Measurements from ENCODE around the gene CLCNKB.
"Not testable (repeated sequence)": the region's sequence is repeated elsewhere in the genome, so short reads cannot be mapped to it uniquely, and the experiment has no call there.

The CLCNKB gene

GRCh38 chr1:16015491-16015890 lies 28.1 kb upstream of the CLCNKB start:
- no peak for ATAC-seq

DNA sequence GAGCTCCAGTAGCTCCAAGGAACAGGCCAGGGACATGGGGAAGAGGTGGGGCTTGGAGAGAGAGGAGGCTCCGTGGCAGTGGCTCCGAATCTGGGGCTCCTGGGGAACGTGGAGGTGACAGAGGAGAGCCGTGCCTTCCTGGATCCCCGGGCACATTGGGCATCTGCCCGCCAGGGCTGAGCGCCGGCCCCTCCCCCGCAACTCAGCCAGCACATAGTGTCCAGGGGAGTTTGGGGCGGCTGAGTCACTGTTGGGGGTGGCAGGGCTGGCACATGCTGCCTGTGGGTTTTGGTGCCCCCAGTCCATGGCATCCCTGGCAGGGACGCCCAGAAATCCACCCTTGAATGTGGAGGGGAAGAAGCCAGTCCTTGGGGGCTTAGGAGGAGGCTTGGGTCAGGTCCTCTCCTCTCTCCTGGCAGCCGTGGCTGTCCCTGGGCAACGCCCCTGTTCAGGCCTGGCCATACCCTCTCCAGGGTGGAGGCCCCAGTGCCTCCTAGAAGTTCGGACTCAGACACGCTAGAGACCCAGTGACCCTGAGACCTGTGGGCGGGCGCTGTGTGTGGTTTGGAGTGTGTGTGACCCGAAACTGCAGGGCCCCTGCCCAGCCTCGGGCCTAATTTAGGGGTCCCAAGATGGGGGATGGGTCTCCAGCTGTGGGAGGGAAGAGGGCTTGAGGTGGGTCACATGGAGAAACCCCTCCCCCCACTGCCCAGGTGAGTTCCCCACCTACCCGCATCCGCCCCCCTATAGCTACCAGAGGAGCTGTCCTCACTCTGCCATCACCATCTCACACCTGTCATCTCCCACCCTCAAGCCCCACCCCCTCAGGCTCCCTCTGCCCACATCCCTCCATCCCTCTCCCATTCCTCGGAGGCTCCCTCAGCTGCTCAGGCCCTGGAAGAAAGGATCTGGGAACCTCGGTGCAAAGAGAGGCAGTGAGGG lies 27.4 kb upstream of the CLCNKB start:
- no peak for ATAC-seq

DNA sequence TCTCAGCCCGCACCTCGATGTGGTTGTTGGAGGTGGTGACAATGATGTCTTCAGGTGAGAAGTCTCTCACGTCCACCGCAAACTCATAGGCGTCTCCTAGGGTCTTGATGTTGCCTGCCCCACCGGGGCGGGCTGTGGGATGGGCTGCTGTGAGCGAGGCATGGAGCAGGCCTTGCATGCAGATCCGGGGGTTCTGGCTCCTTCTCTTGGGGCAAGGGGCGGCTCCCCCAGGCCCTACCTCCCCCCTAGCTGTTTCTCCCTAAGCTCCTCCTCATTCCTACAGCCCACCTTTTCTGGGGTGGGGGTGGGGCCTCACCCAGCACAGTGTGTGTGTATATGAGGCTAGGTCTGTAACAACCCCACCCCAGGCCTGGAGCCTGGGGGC lies 26.5 kb upstream of the CLCNKB start:
- no peak for ATAC-seq

DNA sequence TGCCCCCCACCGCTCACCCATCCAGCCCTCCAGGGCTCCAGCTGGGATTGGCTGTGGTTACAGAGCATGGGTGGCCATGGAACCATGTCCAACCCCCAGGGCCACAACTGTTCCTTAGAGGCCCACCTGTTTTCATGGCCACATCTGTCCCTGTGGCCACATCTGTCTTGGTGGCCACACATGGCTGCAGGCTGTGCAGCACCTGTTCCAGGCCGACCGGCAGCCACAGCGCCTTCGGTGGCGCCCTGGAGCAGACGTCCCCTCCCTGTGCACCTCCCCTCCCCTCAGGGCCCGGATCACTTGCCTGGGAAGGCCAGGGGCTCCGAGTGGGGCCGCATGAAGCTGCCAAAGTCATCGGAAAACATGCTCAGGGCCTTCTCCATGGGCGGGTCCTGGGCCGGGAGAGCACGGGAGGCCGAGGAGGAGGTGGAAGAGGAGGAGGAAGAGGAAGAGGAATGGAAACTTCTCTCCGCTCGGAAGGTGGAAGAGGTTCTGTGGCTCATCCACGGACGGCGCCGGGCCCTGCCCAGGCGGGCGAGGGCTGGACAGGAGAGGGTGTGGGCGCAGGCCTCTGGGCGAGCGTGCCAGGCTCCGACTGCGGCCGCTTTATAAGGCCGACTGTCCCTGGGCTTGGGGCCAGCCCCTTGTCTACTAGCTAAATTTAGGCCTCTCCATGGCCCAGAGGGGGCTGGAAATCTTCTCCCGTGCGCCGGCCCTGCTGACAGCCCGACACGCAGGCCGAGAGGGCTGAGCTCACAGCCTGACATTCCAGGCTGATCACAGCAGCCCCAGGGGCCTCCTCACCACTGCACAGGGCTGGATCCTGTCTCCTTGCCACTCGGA lies 25.9 kb upstream of the CLCNKB start, which contains the start of gene HSPB7:
HSPB7 (minus strand) TSS at position 583 of the 843 bp plus-strand sequence; CDS start at position 503, 80 bp downstream.
- ATAC-seq: no peak

- no peak for ATAC-seq
Measured at GRCh38 chr1:16018308-16018707, 25.3 kb upstream of the CLCNKB start.

DNA sequence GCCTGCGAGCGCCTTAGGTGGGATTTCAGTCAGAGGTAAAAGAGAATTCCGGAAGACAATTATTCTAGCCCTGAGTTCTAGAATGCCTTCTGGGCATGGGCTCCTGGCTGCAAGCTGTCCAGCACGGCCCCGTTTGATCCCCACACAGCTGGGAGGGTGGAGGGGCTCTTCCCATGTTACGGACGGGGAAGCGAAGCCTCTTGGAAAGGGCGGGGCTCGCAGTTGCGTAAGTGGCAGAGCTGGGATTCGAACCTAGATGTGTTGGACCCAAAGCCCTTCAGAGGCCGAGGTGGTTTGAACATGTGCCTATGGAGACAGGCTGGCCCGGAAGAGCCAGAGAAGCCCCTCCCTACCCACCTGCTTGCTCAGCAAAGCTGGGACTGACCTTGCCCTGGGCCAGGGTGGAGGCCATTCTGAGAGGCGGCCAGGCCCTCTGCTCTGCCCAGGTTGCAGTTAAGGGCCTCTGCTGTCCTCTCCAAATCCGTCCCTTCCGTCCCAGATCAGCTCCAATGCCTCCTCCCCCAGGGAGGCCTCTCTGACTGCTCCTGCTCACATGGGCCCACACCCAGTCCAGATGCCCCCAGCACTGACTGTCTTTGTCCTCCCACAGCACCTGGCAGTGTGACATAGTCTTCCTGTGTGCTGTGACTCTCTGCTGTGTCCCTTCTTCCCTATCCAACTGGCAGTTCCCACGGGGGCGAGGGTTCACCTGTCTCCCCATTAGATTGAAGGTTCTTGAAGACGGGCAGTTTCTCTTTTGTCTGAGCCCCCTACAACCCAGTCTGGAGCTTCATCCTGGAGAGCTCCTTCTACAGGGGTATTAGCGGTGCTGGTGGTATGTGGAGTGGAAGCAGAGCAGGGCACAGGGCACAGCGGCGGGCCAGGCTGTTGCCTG lies 24.6 kb upstream of the CLCNKB start:
- ATAC-seq: no peak

DNA sequence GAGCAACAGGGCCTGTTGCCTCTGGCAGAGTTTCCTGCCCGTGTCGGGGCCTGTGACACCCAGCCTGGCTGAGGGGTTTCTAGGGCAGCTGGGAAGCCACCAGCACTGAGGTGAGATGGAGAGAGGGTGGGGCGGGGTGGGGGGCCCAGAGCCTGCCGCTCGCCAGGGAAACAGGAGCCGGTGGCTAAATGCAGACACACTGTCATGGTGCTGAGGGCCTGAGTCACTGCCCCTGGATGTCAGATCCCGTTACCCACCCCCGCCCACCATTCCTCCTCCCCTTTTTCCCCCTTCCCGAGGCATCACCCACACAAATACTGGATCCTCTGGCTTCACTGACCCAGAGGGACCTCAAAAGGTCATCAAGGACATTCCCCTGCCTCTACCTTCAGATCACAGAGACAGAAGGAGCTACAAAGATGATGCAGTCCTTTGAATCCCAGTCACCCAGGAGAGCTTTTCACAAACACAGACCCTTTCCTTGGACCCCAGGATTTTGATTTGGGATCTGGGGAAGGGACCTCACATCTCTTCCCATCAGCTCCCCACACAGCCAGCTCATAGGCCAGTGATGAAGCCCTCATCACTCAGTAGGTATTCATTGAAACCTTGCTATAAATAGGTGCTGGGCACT lies 23.8 kb upstream of the CLCNKB start:
- no peak for ATAC-seq

- ATAC-seq: no peak
Measured at GRCh38 chr1:16020325-16020724, 23.3 kb upstream of the CLCNKB start.

GRCh38 chr1:16020878-16021277 lies 22.7 kb upstream of the CLCNKB start:
- ATAC-seq: not testable (repeated sequence)

DNA sequence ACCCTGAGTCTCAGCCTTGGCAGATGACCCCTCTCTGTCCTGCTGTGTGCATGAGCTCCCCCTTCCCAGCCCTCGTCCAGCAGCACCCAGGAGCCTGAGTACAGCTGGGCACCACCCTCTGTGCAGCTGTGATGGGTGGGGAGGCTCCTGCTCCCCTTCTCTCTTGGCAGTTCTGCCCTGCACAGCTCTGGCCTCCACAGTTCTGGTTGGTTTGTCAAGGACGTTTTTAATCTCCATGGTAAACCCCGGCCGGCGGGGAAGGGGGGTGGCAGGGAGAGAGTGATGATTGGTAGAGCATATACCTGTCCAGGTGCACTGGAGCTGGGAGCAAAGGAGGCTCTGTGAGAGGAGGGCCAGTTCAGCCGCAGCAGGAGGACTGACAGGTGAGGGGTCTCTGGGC lies 21.9 kb upstream of the CLCNKB start, which contains the start of gene CLCNKA:
CLCNKA (plus strand) TSS at position 356 of the 400 bp plus-strand sequence. CDS start 584 bp downstream, outside the sequence.
- no peak for ATAC-seq

DNA sequence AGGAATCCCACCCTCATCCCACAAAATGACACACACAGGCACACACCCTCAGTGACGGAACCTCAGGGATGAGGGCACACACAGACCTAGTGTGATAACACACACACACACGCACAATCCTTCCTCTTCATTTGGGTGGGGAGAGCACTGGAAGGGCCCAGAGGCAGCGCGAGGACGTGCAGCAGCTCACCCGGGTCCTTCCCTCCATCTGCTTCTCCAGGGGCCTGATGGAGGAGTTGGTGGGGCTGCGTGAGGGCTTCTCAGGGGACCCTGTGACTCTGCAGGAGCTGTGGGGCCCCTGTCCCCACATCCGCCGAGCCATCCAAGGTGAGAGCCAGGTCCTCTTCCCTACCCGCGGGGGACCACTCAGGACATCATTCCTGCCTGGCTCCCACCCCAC lies 21.2 kb upstream of the CLCNKB start:
- ATAC-seq: no peak

DNA sequence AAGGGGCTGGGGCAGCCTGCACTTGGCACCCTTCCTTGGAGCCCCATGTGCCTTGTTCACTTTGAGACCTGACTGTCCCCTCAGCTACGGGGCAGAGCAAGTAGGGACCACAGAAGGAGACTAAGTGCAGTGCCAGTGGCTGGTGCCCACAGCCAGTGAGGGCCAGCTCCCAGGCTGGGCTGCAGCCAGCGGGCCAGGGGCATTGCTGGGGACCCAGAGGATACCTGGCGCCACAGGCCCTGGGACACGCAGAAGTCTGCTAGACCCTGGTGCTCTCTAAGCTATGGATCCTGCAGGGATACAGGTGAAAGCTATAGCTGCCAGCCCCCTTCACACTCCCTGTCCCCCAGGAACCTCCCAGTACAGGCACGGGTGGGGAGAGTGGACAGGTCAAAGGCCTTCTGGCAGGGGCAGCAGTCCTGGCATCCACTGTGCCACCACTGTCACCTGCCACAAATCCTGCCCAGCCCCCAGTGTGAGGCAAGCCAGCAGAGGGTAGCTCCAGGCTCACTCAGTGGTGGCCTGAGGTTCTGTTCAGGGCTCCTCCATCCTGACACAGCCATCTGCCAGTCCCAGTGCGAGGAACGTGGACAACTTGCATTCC lies 20.4 kb upstream of the CLCNKB start:
- no peak for ATAC-seq

DNA sequence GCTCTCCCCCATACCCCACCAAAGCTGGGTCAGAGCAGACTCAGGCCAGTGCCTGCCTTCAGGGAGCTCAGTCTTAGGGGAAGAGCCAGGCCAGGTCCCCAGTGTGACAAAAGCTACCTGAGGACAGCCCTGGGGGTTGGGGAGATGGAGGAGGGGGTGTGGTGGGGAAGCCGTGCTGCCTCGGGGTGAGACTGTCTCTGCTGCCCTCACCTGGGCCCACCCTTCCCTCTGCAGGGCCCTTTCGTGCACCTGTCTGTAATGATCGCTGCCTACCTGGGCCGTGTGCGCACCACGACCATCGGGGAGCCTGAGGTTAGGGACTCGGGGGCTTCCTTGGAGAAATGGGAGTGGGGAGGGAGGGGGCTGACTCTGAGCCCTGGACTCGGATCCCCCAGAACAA lies 17.3 kb upstream of the CLCNKB start:
- not testable (repeated sequence) for ATAC-seq

DNA sequence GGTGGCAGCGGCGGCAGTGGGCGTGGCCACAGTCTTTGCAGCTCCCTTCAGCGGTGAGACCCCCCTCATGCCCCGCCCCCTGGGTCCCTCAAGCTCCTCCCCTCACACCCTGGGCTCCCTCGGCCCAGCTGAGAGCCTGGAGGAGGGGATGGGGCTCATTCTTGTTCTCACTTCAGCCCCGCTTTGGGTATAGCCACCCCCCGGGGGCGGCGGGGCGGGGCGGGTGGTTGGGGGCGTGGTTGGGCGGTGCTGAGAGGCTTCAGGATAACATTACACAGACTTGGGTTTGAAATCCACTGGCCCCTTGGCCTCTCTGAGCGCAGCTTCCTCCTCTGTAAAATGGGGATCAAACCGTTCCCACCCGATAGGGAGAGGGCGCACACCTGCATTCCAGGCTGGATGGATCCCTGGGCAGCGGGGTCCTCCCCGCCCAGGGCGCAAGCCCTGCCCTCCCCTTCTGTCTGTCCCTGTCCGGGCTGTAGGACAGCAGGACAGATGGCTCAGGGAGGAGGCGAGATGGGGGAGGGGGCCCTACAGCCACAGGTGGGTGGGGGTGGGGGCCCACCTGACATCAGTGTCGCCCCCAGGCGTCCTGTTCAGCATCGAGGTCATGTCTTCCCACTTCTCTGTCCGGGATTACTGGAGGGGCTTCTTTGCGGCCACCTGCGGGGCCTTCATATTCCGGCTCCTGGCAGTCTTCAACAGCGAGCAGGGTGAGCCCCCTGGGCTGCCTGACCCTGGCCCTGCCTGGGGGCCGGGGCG lies 16.7 kb upstream of the CLCNKB start:
- ATAC-seq: peak in 1 of 2 donors; percentile 39

DNA sequence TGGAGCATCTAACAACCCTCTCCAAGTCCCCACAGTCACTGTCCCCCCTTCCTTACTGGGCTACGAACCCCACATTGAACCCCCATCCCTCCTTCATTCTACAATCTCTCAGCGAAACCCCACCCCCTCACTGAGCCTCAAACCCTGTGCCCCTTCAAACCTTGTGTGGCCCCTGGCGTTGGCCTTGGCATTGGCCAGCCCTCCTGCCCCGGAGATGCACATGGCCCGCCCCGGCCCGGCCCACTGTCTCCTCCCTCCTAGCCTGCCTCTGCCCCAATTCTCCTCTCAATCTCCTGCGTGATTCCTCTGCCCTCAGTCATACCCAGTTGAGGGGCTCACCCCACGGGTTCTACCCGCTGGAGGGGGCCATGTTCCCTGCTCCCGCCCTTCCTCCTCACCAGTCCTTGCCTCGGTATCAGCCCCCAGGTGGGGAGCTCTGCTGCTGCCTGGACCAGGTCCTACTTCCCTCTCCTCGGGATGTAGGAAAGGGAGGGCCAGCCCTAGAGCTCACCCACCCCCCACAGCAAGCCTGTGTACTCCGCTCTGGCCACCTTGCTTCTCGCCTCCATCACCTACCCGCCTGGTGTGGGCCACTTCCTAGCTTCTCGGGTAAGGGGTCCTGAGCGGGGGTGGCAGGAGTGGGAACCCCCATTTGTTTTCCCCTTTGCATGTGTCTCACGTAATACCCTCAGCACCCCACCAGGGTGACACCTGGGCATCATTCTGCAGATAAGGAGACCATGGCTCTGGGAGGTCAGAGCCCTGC lies 15.2 kb upstream of the CLCNKB start:
- no peak for ATAC-seq

- ATAC-seq: not testable (repeated sequence)
Measured at GRCh38 chr1:16029003-16029268, 14.6 kb upstream of the CLCNKB start.

GRCh38 chr1:16029288-16029687 lies 14.3 kb upstream of the CLCNKB start:
- no peak for ATAC-seq

GRCh38 chr1:16031551-16031950 lies 12.0 kb upstream of the CLCNKB start:
- ATAC-seq: no peak

DNA sequence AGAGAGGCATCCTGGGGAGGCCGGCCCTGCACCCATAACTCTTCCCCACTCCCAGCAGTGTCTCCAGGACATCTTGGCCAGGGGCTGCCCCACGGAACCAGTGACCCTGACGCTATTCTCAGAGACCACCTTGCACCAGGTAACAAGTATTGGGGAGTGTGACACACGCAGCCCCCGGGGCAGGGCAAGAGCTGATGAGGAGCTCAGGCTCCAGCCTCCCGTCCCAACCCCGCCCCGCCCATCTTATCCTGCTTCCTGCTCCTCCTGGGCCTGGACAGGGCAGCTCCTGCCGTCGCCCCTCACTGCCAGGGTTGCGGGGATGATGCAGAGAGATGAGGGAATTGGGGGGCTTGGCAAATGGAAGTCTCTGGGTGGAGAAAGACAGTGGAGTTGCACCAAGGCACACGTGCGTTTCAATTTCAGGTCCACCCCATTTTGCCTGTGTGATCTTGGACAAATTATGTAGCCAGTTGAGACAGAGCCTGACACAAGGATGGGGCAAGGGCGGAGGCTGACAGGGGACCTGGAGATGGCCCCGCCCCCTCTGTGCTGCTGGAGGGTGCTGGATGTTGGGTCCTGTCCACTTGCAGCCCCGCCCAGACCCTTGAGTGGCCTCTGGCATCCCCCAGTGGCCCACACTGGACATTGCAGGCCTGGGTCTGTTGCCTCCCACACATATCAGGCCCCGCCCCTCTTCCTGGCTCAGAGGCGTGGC lies 11.0 kb upstream of the CLCNKB start:
- peak; percentile 69 to 74 for ATAC-seq
